Activated T-helper 17 cell treated with anti-CD3 and anti-CD28 coated beads, Interleukin-2, amount 50 U/mL, for 72 hours (primary cell): ENCODE measurements around the gene MMP24. TPM values are rescaled to one million over a fixed set of nuclear protein-coding genes. Genes with fewer than 3 reads are reported as not detected.
"Not testable (repeated sequence)": the region's sequence is repeated elsewhere in the genome, so short reads cannot be mapped to it uniquely, and the experiment has no call there.

Experiments used
- ATAC-seq: fragments of 150-1000 bp; cut with Tn5 transposase; replicated peaks from 2 replicates; pipeline ENCODE4 v1.10.0; 2021; ENCODE audit warnings: mild to moderate bottlenecking, moderate library complexity
- H3K27ac Mint-ChIP-seq: one replicate; pipeline ENCODE4 v1.8.0; 2022; ENCODE audit warnings: mixed read lengths
- H3K27me3 Mint-ChIP-seq: one replicate; pipeline ENCODE4 v1.8.0; 2022; ENCODE audit warnings: mixed read lengths
- H3K36me3 Mint-ChIP-seq: one replicate; pipeline ENCODE4 v1.8.0; 2022; ENCODE audit warnings: low read depth, mild to moderate bottlenecking, mixed read lengths
- H3K4me1 Mint-ChIP-seq: one replicate; pipeline ENCODE4 v1.8.0; 2022; ENCODE audit warnings: mixed read lengths
- H3K4me3 Mint-ChIP-seq: one replicate; pipeline ENCODE4 v1.8.0; 2022; ENCODE audit warnings: mild to moderate bottlenecking, mixed read lengths
- H3K9me3 Mint-ChIP-seq: one replicate; pipeline ENCODE4 v1.8.0; 2022; ENCODE audit warnings: mixed read lengths
- total RNA-seq, 2 donors: library from RNA; stranded (reverse); gene quantifications; one replicate each; pipeline ENCODE4 v1.2.3, GENCODE V29; 2022

MMP24 gene
- total RNA-seq, 2 donors from 2014 or later: 0.04 TPM; not detected in 1

GRCh38 chr20:35200267-35200666 is 26.2 kb upstream of the MMP24 start:
- H3K27ac Mint-ChIP-seq: no peak overlapping the region
- no peaks in the 10 kb centered on the region for H3K36me3 Mint-ChIP-seq
- H3K4me3 Mint-ChIP-seq: no peak overlapping the region
- H3K27me3 Mint-ChIP-seq: no peaks in the 10 kb centered on the region
- no peak for ATAC-seq
- H3K4me1 Mint-ChIP-seq: no peaks in the 10 kb centered on the region
- H3K9me3 Mint-ChIP-seq: peaks cover 5% of the 10 kb centered on the region

GRCh38 chr20:35201467-35201866 is 25.0 kb upstream of the MMP24 start:
- H3K4me3 Mint-ChIP-seq, H3K4me1 Mint-ChIP-seq, H3K27me3 Mint-ChIP-seq, ATAC-seq, H3K27ac Mint-ChIP-seq, H3K36me3 Mint-ChIP-seq, H3K9me3 Mint-ChIP-seq: not testable (repeated sequence)

- Mint-ChIP-seq H3K27me3 (no peaks in the 10 kb centered on the region), H3K4me1 (no peaks in the 10 kb centered on the region), H3K4me3 (no peak overlapping the region), H3K9me3 (no peaks in the 10 kb centered on the region), H3K27ac (no peak overlapping the region), H3K36me3 (no peaks in the 10 kb centered on the region)
- ATAC-seq: no peak
Measured at GRCh38 chr20:35206802-35207201, 19.7 kb upstream of the MMP24 start.

- Mint-ChIP-seq H3K4me3 (no peak overlapping the region), H3K4me1 (no peaks in the 10 kb centered on the region), H3K27ac (no peak overlapping the region), H3K36me3 (no peaks in the 10 kb centered on the region), H3K27me3 (no peaks in the 10 kb centered on the region), H3K9me3 (no peaks in the 10 kb centered on the region)
- ATAC-seq: peak; percentile 84
Measured at GRCh38 chr20:35207950-35208611, 18.4 kb upstream of the MMP24 start.

GRCh38 chr20:35215066-35215956 is 11.2 kb upstream of the MMP24 start:
- Mint-ChIP-seq H3K4me3 (no peak overlapping the region), H3K27me3 (no peaks in the 10 kb centered on the region), H3K27ac (no peak overlapping the region), H3K36me3 (peaks cover 13% of the 10 kb centered on the region), H3K4me1 (no peaks in the 10 kb centered on the region), H3K9me3 (no peaks in the 10 kb centered on the region)
- no peak for ATAC-seq

GRCh38 chr20:35216541-35216940 is 9.9 kb upstream of the MMP24 start:
- Mint-ChIP-seq H3K9me3 (no peaks in the 10 kb centered on the region), H3K27ac (no peak overlapping the region), H3K36me3 (peaks cover 13% of the 10 kb centered on the region), H3K4me1 (no peaks in the 10 kb centered on the region), H3K4me3 (no peak overlapping the region), H3K27me3 (no peaks in the 10 kb centered on the region)
- ATAC-seq: no peak

GRCh38 chr20:35223941-35224340 is 2.5 kb upstream of the MMP24 start:
- Mint-ChIP-seq H3K4me3 (no peak overlapping the region), H3K36me3 (peaks cover 17% of the 10 kb centered on the region), H3K27me3 (peaks cover 18% of the 10 kb centered on the region), H3K9me3 (no peaks in the 10 kb centered on the region), H3K27ac (no peak overlapping the region), H3K4me1 (peaks cover 6% of the 10 kb centered on the region)
- peak; percentile 43 for ATAC-seq

- peaks cover 17% of the 10 kb centered on the region for H3K36me3 Mint-ChIP-seq
- ATAC-seq: no peak
- H3K9me3 Mint-ChIP-seq: no peaks in the 10 kb centered on the region
- peaks cover 6% of the 10 kb centered on the region for H3K4me1 Mint-ChIP-seq
- H3K27ac Mint-ChIP-seq: no peak overlapping the region
- H3K27me3 Mint-ChIP-seq: peaks cover 24% of the 10 kb centered on the region
- H3K4me3 Mint-ChIP-seq: no peak overlapping the region
Measured at GRCh38 chr20:35224536-35224935, 2.0 kb upstream of the MMP24 start.

GRCh38 chr20:35225319-35226125 is 968 bp upstream of the MMP24 start:
- Mint-ChIP-seq H3K9me3 (no peaks in the 10 kb centered on the region), H3K27me3 (peaks cover 27% of the 10 kb centered on the region), H3K4me3 (peak overlapping the region; percentile 33), H3K27ac (no peak overlapping the region), H3K36me3 (peaks cover 18% of the 10 kb centered on the region), H3K4me1 (peaks cover 6% of the 10 kb centered on the region)
- ATAC-seq: no peak

- peaks cover 6% of the 10 kb centered on the region for H3K4me1 Mint-ChIP-seq
- ATAC-seq: peak; percentile 68
- H3K36me3 Mint-ChIP-seq: peaks cover 30% of the 10 kb centered on the region
- H3K4me3 Mint-ChIP-seq: peak overlapping the region; percentile 68
- no peaks in the 10 kb centered on the region for H3K9me3 Mint-ChIP-seq
- peaks cover 27% of the 10 kb centered on the region for H3K27me3 Mint-ChIP-seq
- H3K27ac Mint-ChIP-seq: no peak overlapping the region
Measured at GRCh38 chr20:35226884-35227681, 593 bp downstream of the MMP24 start.

- no peak for ATAC-seq
- H3K27ac Mint-ChIP-seq: no peak overlapping the region
- H3K27me3 Mint-ChIP-seq: peaks cover 11% of the 10 kb centered on the region
- H3K4me3 Mint-ChIP-seq: no peak overlapping the region
- H3K36me3 Mint-ChIP-seq: peaks cover 55% of the 10 kb centered on the region
- no peaks in the 10 kb centered on the region for H3K4me1 Mint-ChIP-seq
- no peaks in the 10 kb centered on the region for H3K9me3 Mint-ChIP-seq
Measured at GRCh38 chr20:35232575-35232974, 6.1 kb downstream of the MMP24 start.

GRCh38 chr20:35235881-35236280 is 9.4 kb downstream of the MMP24 start:
- no peak for ATAC-seq
- no peak overlapping the region for H3K4me3 Mint-ChIP-seq
- no peaks in the 10 kb centered on the region for H3K4me1 Mint-ChIP-seq
- no peaks in the 10 kb centered on the region for H3K27me3 Mint-ChIP-seq
- peaks cover 51% of the 10 kb centered on the region for H3K36me3 Mint-ChIP-seq
- no peak overlapping the region for H3K27ac Mint-ChIP-seq
- H3K9me3 Mint-ChIP-seq: no peaks in the 10 kb centered on the region

GRCh38 chr20:35237486-35237885 is 11.0 kb downstream of the MMP24 start:
- Mint-ChIP-seq H3K27me3 (no peaks in the 10 kb centered on the region), H3K4me3 (no peak overlapping the region), H3K27ac (no peak overlapping the region), H3K9me3 (no peaks in the 10 kb centered on the region), H3K4me1 (no peaks in the 10 kb centered on the region), H3K36me3 (peaks cover 38% of the 10 kb centered on the region)
- ATAC-seq: no peak

- H3K9me3 Mint-ChIP-seq: no peaks in the 10 kb centered on the region
- peaks cover 37% of the 10 kb centered on the region for H3K36me3 Mint-ChIP-seq
- no peaks in the 10 kb centered on the region for H3K27me3 Mint-ChIP-seq
- no peak overlapping the region for H3K27ac Mint-ChIP-seq
- no peak overlapping the region for H3K4me3 Mint-ChIP-seq
- ATAC-seq: no peak
- H3K4me1 Mint-ChIP-seq: no peaks in the 10 kb centered on the region
Measured at GRCh38 chr20:35238170-35238569, 11.7 kb downstream of the MMP24 start.
